ENCODE results near the gene SPOP. TPM values are rescaled to one million over a fixed set of nuclear protein-coding genes. Genes with fewer than 3 reads are reported as not detected.
"Not testable (repeated sequence)": the region's sequence is repeated elsewhere in the genome, so short reads cannot be mapped to it uniquely, and the experiment has no call there.

SPOP gene
- total RNA-seq, 1 donor, result 27.4 TPM

DNA sequence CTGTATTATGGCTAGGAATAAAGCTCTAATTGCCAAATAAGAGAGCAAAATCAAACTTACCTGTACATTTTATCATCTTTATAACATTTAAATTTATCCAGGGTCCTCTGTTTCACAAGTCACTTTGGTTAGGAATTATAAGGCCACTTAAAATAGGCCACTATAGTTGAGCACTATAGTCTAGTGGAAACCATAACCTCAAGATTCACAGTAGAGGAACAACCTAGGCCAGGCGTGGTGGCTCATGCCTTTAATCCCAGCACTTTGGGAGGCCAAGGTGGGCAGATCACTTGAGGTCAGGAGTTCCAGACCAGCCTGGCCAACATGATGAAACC is 31.9 kb downstream of the SPOP start:
- H3K27me3 ChIP-seq (ENCODE audit: insufficient read depth, low read length); H3K4me1 ChIP-seq (ENCODE audit: insufficient read depth, low read length); H3K9me3 ChIP-seq (ENCODE audit: low read depth, low read length); H3K4me3 ChIP-seq (ENCODE audit: low read length): not testable (repeated sequence)

DNA sequence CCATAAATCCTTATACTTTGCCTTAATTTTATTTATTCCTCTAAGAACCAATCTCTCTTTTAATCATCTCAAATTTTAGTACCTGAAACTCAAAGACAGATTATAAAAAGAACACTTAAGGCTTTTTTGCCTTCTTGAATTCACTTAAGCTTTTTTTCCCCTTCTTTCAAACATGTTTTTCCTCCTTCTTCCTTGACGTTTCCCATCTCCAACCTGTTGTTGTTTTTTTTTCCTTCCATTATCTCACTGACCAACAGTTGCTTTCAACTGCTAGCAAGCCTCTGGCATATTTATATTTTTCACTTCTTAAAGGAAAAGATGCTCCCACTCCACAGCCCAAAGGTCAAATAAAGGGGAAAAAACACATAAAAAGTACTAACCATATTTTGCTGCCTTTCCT is 32.2 kb downstream of the SPOP start:
- Histone ChIP-seq H3K4me3 (ENCODE audit: low read length) (no peak overlapping the region), H3K27me3 (ENCODE audit: insufficient read depth, low read length) (no peaks in the 10 kb centered on the region), H3K4me1 (ENCODE audit: insufficient read depth, low read length) (peaks cover 3% of the 10 kb centered on the region), H3K9me3 (ENCODE audit: low read depth, low read length) (no peaks in the 10 kb centered on the region)

DNA sequence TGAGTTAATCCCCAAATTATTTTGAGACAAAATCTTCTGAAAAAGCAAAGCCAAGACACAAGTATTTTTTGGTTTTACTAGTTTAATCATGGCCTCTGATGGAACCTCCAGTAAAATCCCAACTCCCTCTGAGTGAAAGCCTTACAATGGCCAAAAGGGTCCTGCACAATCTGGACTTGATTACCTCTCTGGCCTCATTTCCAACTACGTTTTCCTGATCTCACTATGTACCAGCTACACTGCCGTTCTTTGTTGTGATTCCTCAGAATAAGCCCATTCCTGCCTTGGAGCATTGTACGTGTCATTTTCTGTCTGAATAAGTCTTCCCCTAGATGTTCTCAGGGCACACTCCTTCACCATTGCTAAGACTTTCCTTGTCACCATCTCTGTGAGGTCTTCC is 37.3 kb downstream of the SPOP start:
- Histone ChIP-seq H3K4me3 (ENCODE audit: low read length) (no peak overlapping the region), H3K27me3 (ENCODE audit: insufficient read depth, low read length) (no peaks in the 10 kb centered on the region), H3K4me1 (ENCODE audit: insufficient read depth, low read length) (peaks cover 3% of the 10 kb centered on the region), H3K9me3 (ENCODE audit: low read depth, low read length) (no peaks in the 10 kb centered on the region)

- H3K9me3 ChIP-seq (ENCODE audit: low read depth, low read length), result no peaks in the 10 kb centered on the region
- H3K4me3 ChIP-seq (ENCODE audit: low read length), result no peak overlapping the region
- no peaks in the 10 kb centered on the region for H3K27me3 ChIP-seq (ENCODE audit: insufficient read depth, low read length)
- no peaks in the 10 kb centered on the region for H3K4me1 ChIP-seq (ENCODE audit: insufficient read depth, low read length)
Observed at GRCh38 chr17:49638818-49639217, 39.1 kb downstream of the SPOP start.

DNA sequence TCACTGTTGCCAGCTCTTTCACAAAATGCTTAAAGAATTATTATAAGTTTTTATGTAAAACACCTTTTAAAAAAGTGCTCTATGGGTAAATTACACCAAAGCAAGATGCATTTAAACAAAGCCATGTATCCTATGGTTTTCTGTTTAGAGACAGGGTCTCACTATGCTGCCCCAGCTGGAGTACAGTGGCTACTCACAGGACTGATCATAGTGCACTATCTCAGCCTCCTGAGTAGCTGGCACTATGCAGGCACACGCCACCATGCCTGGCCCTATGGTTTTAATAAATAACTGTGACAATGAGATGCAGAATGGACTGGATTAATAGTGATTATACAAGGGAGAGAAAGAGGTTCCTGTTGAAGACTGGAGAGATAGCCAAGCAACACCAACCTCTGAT is 40.2 kb downstream of the SPOP start:
- no peaks in the 10 kb centered on the region for H3K9me3 ChIP-seq (ENCODE audit: low read depth, low read length)
- no peaks in the 10 kb centered on the region for H3K4me1 ChIP-seq (ENCODE audit: insufficient read depth, low read length)
- H3K4me3 ChIP-seq (ENCODE audit: low read length), result no peak overlapping the region
- H3K27me3 ChIP-seq (ENCODE audit: insufficient read depth, low read length), result no peaks in the 10 kb centered on the region

- no peaks in the 10 kb centered on the region for H3K9me3 ChIP-seq (ENCODE audit: low read depth, low read length)
- H3K27me3 ChIP-seq (ENCODE audit: insufficient read depth, low read length), result no peaks in the 10 kb centered on the region
- no peaks in the 10 kb centered on the region for H3K4me1 ChIP-seq (ENCODE audit: insufficient read depth, low read length)
- H3K4me3 ChIP-seq (ENCODE audit: low read length), result no peak overlapping the region
Observed at GRCh38 chr17:49637050-49637449, 40.8 kb downstream of the SPOP start.

DNA sequence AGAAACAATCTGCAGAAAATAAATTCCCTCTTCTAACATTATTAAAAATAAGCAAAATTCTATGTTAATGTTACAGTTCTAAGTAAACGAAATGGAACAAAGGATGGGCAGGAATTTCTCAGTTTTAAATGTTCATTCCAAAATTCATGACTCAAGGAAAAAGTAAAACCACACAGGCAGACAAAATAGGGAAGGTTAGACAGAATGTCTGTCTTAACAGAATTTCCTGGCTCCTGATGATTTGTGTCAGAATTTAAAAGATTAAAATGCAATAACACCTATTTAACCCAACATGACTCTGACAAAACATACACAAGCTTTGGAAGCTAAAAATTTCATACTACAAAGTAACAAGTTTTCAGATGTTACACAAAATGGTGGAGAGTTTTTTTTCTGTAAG is 42.8 kb downstream of the SPOP start:
- H3K4me3 ChIP-seq (ENCODE audit: low read length), result no peak overlapping the region
- no peaks in the 10 kb centered on the region for H3K27me3 ChIP-seq (ENCODE audit: insufficient read depth, low read length)

DNA sequence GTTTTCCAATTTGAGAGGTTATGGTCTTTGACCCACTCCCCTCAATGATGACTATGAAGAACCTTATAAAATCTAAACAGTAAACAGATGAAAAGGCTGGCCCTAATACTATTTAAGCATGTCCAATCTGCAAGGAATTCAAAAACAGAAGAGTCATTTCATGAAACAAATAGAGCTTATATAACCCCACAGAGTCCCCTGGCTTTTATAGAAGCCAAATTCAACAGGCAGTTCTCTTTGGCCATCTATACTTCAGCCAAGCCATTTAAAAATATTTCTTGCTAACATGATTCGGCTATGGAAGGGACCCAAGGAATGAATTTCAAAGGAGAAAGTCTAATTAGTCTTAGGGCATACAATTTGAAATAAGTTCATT is 43.4 kb downstream of the SPOP start:
- Histone ChIP-seq H3K4me1 (ENCODE audit: insufficient read depth, low read length) (no peaks in the 10 kb centered on the region), H3K9me3 (ENCODE audit: low read depth, low read length) (no peaks in the 10 kb centered on the region), H3K4me3 (ENCODE audit: low read length) (no peak overlapping the region), H3K27me3 (ENCODE audit: insufficient read depth, low read length) (no peaks in the 10 kb centered on the region)

More for the DNA sequence above, 42.8 kb downstream of the SPOP start:
- no peaks in the 10 kb centered on the region for H3K9me3 ChIP-seq (ENCODE audit: low read depth, low read length)
- no peaks in the 10 kb centered on the region for H3K4me1 ChIP-seq (ENCODE audit: insufficient read depth, low read length)

- H3K27me3 ChIP-seq (ENCODE audit: insufficient read depth, low read length), result no peaks in the 10 kb centered on the region
- H3K4me1 ChIP-seq (ENCODE audit: insufficient read depth, low read length), result no peaks in the 10 kb centered on the region
- H3K4me3 ChIP-seq (ENCODE audit: low read length), result no peak overlapping the region
- no peaks in the 10 kb centered on the region for H3K9me3 ChIP-seq (ENCODE audit: low read depth, low read length)
Observed at GRCh38 chr17:49633762-49634484, 44.0 kb downstream of the SPOP start.

DNA sequence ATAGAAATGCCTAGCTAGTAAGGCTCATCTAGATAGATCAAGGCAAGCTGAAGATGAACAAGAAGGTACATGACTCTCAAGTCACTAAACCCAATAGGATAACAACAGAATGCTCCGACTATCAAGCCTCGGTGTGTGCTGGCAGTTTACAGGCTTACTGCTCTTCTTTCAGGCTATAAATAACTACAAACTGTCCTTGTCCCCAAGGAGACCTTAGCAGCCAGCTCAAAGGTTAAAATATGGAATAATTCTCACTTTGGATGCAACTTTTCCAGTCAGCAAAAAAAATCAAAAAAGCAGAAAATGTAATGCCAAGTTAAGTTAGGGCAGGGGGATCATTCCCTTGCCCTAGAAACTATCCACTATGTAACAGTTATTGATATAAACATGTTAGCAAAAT is 44.6 kb downstream of the SPOP start:
- no peaks in the 10 kb centered on the region for H3K9me3 ChIP-seq (ENCODE audit: low read depth, low read length)
- H3K27me3 ChIP-seq (ENCODE audit: insufficient read depth, low read length), result no peaks in the 10 kb centered on the region
- no peak overlapping the region for H3K4me3 ChIP-seq (ENCODE audit: low read length)
- no peaks in the 10 kb centered on the region for H3K4me1 ChIP-seq (ENCODE audit: insufficient read depth, low read length)

- Histone ChIP-seq H3K27me3 (ENCODE audit: insufficient read depth, low read length) (no peaks in the 10 kb centered on the region), H3K4me1 (ENCODE audit: insufficient read depth, low read length) (no peaks in the 10 kb centered on the region), H3K9me3 (ENCODE audit: low read depth, low read length) (no peaks in the 10 kb centered on the region), H3K4me3 (ENCODE audit: low read length) (no peak overlapping the region)
Observed at GRCh38 chr17:49632201-49632600, 45.7 kb downstream of the SPOP start.

- no peak overlapping the region for H3K4me3 ChIP-seq (ENCODE audit: low read length)
- no peaks in the 10 kb centered on the region for H3K27me3 ChIP-seq (ENCODE audit: insufficient read depth, low read length)
- no peaks in the 10 kb centered on the region for H3K9me3 ChIP-seq (ENCODE audit: low read depth, low read length)
- no peaks in the 10 kb centered on the region for H3K4me1 ChIP-seq (ENCODE audit: insufficient read depth, low read length)
Observed at GRCh38 chr17:49631496-49631895, 46.4 kb downstream of the SPOP start.

- no peaks in the 10 kb centered on the region for H3K9me3 ChIP-seq (ENCODE audit: low read depth, low read length)
- H3K4me3 ChIP-seq (ENCODE audit: low read length), result no peak overlapping the region
- H3K27me3 ChIP-seq (ENCODE audit: insufficient read depth, low read length), result no peaks in the 10 kb centered on the region
- H3K4me1 ChIP-seq (ENCODE audit: insufficient read depth, low read length), result no peaks in the 10 kb centered on the region
Observed at GRCh38 chr17:49630113-49630900, 47.6 kb downstream of the SPOP start.

DNA sequence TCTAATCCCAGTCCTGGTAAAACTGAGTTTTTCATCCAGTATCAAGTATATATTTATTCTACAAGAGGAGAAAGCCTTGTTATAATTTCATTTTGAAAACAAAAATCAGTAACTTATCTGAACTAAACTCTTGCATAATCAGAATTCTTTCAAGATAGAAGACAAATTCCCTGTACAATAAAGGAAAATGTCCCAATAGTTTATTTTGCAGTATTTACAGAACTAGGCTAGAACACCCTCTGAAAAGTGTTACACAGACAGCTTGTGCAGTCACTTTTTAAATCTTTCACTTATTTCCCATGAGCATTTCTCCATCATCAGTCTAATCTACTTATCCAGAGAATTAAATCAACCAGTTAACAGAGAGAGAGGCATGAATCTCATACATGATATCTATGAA is 48.5 kb downstream of the SPOP start:
- no peaks in the 10 kb centered on the region for H3K9me3 ChIP-seq (ENCODE audit: low read depth, low read length)
- H3K4me1 ChIP-seq (ENCODE audit: insufficient read depth, low read length), result no peaks in the 10 kb centered on the region
- H3K27me3 ChIP-seq (ENCODE audit: insufficient read depth, low read length), result no peaks in the 10 kb centered on the region
- no peak overlapping the region for H3K4me3 ChIP-seq (ENCODE audit: low read length)

GRCh38 chr17:49624896-49625295 is 53.0 kb downstream of the SPOP start:
- H3K4me3 ChIP-seq (ENCODE audit: low read length), result no peak overlapping the region

DNA sequence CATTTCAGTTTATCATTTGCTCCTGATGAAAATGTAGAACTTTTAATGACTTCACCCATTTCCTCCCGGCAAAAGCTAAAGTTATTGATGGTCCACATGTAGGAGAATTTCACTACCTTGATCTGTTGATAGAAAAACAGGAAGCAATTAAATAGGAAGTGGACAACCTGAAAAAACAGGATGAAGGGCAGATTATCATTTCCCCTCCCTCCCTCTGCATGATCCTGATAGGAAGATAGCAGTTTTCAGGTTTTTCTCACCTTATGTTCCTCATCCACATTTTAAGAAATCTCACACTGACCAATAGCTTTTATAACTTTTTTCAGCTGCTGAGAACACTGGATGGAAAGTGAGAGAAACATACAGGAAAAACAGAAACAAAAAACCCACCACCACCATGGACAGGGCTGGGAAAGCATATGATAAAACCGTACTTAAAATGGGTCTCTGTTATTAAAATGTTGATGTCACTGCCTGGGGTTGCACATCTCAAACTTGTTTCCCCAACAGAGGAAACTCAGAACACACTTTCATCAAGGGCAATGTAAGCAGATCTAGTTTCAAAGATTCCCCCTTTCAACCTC is 55.9 kb downstream of the SPOP start:
- Histone ChIP-seq H3K4me3 (ENCODE audit: low read length) (no peak overlapping the region), H3K4me1 (ENCODE audit: insufficient read depth, low read length) (peaks cover 26% of the 10 kb centered on the region), H3K27me3 (ENCODE audit: insufficient read depth, low read length) (no peaks in the 10 kb centered on the region), H3K9me3 (ENCODE audit: low read depth, low read length) (no peaks in the 10 kb centered on the region)

More at GRCh38 chr17:49624896-49625295, 53.0 kb downstream of the SPOP start:
- Histone ChIP-seq H3K9me3 (ENCODE audit: low read depth, low read length) (no peaks in the 10 kb centered on the region), H3K27me3 (ENCODE audit: insufficient read depth, low read length) (no peaks in the 10 kb centered on the region), H3K4me1 (ENCODE audit: insufficient read depth, low read length) (peaks cover 5% of the 10 kb centered on the region)
